ENCODE results near the gene ARMC8.
A peak's percentile ranks its signal among the peaks of the same experiment; 100 is the strongest.
"Not testable (repeated sequence)": the region's sequence is repeated elsewhere in the genome, so short reads cannot be mapped to it uniquely, and the experiment has no call there.

The ARMC8 gene, protein sequence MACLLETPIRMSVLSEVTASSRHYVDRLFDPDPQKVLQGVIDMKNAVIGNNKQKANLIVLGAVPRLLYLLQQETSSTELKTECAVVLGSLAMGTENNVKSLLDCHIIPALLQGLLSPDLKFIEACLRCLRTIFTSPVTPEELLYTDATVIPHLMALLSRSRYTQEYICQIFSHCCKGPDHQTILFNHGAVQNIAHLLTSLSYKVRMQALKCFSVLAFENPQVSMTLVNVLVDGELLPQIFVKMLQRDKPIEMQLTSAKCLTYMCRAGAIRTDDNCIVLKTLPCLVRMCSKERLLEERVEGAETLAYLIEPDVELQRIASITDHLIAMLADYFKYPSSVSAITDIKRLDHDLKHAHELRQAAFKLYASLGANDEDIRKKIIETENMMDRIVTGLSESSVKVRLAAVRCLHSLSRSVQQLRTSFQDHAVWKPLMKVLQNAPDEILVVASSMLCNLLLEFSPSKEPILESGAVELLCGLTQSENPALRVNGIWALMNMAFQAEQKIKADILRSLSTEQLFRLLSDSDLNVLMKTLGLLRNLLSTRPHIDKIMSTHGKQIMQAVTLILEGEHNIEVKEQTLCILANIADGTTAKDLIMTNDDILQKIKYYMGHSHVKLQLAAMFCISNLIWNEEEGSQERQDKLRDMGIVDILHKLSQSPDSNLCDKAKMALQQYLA

DNA sequence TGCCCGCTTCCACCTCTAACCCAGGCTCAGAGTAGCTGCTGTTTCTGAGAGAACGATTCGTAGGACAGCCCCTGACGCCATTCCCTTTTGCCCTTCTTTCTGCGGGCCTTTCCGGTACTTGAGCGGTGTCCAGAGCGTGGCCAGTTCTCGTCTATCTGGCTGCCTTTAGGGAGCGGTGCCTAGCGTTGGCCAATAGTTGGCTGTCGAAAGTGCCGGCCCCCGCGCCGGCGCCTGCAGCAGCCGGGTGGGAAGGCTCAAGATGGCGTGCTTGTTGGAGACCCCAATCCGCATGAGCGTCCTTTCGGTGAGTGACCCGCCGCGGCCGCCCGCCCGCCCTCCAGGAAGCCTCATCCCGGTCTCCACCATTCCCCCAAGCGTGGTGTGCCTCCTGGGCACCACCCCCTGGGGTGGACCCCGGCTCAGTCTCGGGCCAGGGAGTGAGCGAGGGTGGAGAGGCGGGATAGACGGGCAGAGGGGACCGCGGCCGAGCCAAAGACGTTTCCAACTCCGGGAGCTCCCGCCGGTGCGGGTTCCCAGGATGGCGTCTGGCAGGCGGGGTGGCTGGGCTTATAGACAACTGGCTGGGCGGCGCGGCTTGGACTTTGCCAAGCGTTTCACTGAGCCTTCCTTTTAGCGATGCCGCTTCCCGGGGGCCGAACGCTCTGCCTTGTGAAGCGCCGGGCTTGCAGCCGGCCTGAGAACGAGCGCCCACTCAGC, at the start of gene ARMC8:
Gene ARMC8, plus strand, starts transcription at position 6 of the 717 bp plus-strand sequence. Its CDS starts 254 bp downstream, at position 260.
- FAIRE-seq, result no peak
- DNase-seq (ENCODE audit: insufficient read length, low spot score), result peak; percentile 97

DNA sequence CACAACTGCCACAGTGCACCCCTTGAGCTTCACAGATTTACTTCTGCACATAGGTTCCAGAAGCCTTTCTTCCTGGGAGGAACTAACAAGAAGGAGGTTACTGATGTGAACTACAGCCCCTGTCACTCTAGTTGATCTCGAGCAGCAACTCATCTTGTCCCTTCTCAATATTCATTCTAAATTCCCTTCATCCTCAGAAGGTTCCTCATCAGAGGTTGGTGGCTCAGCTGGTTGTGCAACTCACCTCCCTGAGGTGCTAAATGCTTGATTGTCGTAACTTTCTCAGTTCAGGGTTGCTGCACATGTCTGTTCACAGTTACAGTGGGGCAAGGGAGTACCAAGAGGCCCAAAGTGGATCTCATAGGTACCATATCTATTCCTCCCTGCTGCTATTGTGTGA, 49.2 kb upstream of the ARMC8 start:
- FAIRE-seq, result no peak

DNA sequence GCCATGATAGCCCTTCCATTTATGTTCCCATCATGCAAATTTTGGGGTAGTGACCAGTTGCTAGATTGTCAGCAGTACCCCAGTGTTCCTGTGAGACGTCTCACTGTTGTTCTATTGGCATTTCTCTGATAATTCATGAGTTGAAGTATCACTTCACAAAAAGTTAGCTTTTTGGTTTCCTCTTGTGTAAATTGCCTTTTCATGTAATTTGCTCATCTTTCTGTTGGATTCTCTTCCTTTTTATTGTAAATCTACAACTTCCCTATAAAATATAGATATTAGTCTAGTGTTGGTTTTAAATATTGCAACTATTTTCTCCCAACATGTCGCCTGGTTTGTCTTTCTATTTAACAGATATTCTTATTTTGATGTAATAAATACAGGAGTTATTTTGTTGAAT, 47.4 kb upstream of the ARMC8 start:
- FAIRE-seq (no peak), DNase-seq (ENCODE audit: insufficient read length, low spot score) (no peak)

More for the DNA sequence above, 49.2 kb upstream of the ARMC8 start:
- DNase-seq (ENCODE audit: insufficient read length, low spot score), result no peak

DNA sequence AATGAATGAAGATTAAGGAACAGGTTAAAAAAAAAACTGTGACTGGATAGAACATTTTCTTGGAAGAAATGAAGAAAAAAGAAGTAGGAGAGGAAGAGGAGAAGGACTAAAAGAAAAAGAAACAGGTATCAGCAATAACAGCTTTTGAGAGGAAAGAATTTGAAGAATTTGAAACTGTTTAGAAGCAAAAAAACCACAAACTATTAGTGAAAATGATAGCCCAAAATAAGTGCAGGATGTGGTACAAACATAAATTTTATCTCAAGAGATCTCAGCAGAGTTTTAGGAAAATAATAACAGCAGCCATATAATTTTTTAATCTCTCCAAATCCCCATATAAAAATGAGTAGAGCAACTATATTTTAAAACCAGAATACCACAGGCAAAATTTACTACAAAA, 46.2 kb upstream of the ARMC8 start:
- FAIRE-seq, result no peak
- DNase-seq (ENCODE audit: insufficient read length, low spot score), result no peak

DNA sequence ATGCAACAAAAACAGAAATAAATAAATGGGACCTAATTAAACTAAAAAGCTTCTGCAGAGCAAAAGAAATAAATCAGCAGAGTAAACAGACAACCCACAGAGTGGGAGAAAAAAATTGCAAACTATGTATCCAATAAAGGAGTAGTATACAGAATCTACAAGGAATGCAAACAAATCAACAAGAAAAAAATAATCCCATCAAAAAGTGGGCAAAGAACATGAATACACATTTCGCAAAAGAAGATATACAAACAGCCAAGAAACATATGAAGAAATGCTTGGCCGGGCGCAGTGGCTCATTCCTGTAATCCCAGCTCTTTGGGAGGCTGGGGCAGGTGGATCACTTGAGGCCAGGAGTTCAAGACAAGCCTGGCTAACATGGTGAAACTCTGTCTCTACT, 44.9 kb upstream of the ARMC8 start:
- DNase-seq (ENCODE audit: insufficient read length, low spot score); FAIRE-seq: not testable (repeated sequence)

DNA sequence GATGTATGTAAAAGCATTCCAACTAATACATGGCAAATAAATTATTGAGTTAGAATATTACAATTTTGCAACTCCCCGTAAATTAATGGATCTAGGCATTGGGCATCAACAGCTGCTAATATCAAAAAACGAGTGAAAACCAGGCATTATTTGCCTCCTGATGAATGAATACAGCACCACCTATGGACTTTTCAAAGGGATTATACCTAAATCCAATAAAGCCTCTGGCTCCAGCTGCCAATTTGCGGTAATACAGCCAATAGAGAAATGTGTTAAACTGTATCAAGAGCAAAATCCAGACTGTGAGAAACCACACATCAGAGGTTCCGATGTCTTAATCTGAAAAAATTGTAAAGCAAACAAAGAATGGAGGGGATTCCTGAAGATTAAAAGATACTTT, 38.6 kb upstream of the ARMC8 start:
- no peak for FAIRE-seq
- DNase-seq (ENCODE audit: insufficient read length, low spot score), result no peak

DNA sequence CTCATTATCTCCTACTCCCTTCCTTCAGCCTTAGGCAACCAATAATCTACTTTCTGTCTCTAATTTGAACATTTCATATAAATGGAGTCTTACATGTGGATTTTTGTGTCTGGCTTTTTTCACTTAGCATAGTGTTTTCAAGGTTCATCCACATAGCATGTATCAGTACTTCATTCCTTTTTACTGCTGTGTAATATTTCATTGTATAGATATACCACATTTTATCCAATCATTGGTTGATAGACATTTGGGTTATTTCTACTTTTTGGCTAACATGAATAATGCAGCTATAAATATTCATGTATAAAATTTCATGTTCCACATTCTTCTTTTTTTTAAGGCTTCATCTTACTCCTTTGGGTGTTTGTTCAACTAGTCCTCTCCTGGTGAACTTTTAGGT, 32.6 kb upstream of the ARMC8 start:
- FAIRE-seq (no peak), DNase-seq (ENCODE audit: insufficient read length, low spot score) (no peak)

DNA sequence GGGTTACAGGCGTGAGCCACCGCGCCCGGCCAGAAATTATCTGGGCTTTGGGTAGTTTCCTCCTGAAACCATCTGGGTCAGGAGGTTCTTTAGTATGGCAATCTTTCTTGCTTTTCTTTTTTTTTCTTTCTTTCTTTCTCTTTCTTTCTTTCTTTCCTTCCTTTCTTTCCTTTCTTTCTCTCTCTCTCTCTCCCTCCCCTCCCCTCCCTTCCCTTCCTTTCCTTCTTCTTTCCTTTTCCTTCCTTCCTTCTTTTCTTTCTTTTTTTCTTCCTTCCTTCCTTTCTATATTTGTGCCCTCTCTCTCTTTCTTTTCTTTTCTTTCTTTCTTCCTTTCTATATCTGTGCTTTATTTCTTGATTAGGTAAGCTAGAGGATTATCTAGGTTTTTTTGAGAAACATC, 29.4 kb upstream of the ARMC8 start:
- DNase-seq (ENCODE audit: insufficient read length, low spot score) (no peak), FAIRE-seq (no peak)

DNA sequence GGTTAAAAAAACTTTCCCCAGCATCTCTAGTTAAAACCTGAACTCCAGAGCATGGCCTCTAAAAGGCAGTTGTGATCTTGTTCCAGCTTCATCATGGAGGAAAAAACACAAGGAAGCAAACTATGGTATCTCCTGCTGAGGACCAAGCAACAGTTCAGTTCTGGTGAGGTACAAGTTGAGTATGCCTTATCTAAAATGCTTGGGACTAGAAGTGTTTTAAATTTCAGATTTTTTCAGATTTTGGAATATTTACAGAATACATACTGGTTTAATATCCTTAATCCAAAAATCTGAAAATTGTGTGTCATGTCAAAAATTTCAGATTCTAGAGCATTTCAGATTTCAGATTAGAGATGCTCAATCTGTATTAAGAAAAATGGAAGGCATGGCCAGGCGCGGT, 22.0 kb upstream of the ARMC8 start:
- DNase-seq (ENCODE audit: insufficient read length, low spot score), result no peak
- FAIRE-seq, result no peak

DNA sequence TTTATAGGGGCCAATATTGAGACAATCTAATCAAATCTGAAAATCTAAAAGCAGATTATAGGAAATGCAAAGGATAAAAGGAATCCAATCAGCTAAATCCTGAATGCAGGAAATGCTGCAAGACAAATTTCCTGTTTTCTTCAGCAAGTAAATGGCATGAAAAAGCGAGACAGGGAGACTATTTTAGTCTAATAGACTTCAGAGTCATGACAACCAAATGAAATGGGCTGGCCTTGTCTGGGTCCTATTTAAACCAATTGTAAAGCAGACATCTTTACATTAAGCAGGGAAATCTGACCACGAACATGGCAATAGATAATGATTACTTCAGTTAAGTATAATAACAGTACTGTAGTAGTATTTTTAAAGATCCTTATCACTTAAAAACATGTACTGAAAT, 14.5 kb upstream of the ARMC8 start:
- DNase-seq (ENCODE audit: insufficient read length, low spot score) (no peak), FAIRE-seq (no peak)

DNA sequence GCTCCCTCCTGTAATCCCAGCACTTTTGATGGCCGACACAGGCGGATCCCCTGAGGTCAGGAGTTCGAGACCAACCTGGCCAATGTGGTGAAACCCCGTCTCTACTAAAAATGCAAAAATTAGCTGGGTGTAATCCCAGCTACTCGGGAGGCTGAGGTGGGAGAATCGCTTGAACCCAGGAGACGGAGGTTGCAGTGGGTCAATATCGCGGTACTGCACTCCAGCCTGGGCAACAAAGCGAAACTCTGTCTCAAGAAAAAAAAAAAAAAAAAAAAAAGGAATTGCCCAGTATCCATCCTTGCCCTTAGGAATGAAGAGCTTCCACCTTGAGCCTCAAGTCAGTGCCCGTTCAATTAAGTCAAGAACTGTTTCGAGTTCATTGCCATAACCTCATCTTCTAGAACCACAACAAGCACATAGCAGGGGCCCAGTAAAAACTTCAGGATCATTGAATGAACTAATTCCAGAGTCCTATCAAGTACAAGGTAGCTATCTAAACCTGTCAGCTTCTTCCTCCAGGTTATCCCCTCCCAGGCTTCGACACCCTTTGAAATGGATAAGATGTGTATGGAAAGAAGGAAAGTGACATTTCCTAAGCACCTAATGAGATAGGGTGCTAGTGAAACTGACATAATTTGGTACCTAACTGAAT, 13.2 kb upstream of the ARMC8 start:
- FAIRE-seq, result no peak

DNA sequence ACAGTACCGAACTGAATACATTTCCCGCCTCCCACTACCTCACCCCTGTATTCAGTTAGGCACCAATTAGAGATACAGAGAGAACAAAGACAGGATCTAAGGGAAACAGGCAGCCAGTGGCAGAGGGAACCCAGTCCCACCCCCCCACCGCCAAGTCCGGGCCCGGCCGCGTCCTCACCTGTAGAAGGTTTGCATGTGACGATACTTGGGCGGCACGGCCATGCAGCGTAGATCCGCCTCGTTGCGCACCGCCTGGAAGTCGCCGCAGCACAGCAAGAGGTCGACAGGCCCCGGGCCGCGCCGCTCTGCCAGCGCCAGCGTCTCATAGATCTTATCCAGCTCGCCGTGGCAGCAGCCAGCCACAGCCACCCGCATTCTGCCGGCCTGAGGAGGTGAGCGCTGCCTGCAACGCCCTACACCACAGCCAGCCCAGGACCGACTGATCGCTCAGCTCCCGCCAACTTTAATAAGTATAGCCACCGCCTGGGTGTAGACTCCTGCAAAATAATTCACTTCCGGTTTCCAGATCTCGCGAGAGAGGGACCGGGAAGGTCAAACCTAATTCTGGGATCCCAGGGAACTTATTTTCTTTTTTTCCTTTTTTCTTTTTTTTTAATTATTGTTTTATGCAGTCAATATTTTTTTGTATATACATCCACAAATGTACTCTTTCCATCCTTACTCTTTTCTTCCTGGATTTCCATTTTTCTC, 12.5 kb upstream of the ARMC8 start, which contains the start of gene DBR1:
Gene DBR1, minus strand, starts transcription at position 501 of the 711 bp plus-strand sequence. Its CDS starts 126 bp downstream, at position 375.
- FAIRE-seq (peak; percentile 38), DNase-seq (ENCODE audit: insufficient read length, low spot score) (peak; percentile 82)

More for the DNA sequence above, 13.2 kb upstream of the ARMC8 start:
- no peak for DNase-seq (ENCODE audit: insufficient read length, low spot score)

DNA sequence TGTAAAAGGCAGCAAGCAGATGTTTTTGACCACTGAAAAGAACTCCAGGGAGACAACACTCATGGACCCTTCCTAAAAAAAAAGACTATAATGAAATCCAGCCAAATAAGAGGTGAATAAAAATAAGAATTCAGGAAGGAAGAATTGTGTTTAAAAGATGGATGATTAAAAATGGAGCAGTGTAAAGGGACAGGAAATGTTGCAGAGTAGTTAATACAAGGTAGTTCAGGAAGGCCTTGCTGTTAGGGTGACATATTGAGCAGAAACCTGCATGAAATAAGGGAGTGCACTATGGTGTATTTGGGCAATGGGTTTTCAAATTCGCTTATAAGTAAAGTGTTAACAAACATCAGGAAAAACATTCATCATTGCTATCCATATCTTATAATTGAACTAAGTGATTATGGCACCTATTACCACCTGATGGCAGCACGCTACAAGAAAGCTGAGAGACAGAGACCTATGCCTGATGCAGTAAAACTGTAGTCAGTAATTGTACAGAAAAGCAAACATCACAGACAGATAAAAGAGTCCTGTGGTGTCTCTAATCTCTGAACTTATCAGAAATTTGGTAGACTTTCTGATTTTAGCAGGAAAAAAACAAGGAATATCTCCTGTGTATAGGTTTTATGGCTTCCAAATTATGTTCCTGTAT, 6.6 kb upstream of the ARMC8 start:
- DNase-seq (ENCODE audit: insufficient read length, low spot score) (peak; percentile 55), FAIRE-seq (peak; percentile 64)

DNA sequence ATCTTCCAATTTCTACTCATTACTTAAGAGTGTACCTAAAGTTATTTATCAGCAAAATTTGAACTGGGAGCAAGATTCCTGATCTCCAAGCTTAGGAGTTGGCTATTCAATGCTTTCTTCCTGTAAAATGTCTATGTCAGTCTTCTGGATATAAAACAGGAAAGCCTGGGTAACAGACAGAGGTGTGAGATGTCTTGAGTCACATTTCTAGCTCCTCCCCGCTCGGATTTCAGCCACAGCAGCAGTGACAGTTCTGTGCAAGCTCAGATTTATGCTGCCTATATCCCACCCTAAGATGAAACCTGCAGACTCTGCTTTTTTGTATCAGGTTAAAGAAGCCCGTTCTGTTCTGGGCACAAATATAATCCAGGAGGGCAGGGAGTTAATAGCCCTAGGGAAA, 2.1 kb upstream of the ARMC8 start:
- FAIRE-seq (no peak), DNase-seq (ENCODE audit: insufficient read length, low spot score) (peak; percentile 23)

DNA sequence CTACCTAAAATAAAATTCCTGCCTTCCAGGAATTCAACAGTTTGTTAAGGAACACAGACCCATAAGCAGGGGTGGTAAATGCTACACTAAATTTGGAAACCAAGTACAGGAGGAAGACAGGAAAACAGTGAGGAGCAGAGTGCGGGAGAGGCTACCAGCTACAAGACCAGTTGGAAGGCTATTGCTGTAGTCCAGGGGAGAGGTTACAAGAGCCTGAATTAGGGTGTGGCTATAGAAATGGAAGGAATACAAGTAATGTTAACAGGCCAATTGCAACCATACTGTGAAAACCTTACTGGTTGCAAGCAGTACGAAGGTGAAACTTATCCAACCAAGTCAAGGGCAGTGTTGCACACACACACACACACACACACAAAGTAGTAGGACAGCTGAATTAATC, 880 bp upstream of the ARMC8 start:
- FAIRE-seq (no peak), DNase-seq (ENCODE audit: insufficient read length, low spot score) (no peak)

DNA sequence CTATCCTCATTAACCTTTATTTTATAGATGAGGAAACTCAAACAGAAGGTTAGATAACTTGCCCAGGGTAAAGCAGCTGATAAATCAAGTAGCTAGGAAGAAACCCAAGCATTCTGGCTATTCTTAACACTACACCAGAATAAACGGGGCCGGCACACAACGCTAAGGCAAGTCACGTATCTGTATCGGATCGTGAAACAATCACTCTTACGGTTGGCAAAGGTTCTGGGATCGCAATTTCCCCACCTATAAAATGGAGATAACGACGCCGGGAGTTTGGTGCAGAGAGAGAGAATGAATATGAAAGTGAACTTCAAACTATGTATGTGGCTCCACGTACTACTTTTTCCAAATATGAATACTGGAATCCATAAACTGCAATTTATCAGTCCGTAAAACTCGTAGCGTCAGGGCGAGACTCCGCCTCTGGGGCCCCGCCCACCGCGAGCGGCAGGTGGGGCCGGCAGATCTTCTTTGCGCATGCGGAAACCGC, 252 bp upstream of the ARMC8 start:
- DNase-seq (ENCODE audit: insufficient read length, low spot score) (no peak), FAIRE-seq (peak; percentile 80)

DNA sequence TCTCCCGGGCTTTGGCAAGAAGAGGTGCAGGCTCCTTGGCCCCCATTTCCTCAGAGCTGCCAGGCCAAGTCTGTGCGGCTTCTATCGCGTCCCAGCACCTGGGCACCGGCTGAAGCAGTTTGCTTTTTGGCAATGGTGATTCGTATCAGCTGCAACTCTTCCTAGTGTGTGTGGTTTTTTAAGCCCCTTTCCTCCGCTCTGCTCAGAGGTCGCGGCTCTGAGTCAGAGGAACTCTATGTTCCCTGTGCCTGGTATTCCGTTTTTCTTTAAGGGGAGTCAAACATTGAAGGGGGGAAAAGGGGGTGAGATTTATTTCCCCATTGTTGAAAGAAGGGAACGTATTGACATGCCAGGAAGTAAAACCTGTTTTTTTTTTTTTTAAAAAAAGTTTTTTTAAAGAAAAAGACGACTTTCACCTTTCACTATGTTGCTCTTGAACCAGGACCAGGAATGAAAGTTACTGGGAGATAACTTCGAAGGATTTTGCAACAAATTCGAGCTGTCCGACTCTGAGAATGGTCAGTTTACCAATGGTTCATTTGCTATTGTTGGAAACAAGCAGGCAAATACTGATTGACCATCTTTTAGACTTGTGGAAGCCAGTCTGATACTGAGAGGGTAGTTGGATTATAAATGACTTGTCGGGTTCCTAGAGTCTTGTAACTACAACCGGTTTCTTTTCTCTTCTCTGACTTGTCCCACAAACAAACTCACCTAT, 1.1 kb downstream of the ARMC8 start:
- no peak for FAIRE-seq
- peak; percentile 33 for DNase-seq (ENCODE audit: insufficient read length, low spot score)

DNA sequence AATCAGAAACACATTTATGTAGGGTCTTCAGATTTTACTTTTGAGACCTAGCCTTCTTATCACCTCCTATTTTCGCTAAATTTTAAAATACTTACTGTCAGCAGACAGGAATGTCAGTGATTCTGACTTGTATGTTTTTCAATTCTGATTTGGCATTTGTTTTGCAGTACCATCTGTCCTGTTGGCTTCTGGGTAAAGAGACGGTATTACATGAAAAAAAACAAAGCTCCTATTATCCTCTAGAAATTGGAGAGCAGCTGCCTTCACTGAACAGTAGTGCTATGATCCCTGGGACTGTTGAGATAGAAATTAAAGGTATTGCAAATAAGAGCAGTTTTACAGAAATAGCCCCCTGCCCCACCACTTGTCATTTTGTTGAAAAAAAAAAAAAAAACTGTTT, 8.4 kb downstream of the ARMC8 start:
- DNase-seq (ENCODE audit: insufficient read length, low spot score) (no peak), FAIRE-seq (no peak)

DNA sequence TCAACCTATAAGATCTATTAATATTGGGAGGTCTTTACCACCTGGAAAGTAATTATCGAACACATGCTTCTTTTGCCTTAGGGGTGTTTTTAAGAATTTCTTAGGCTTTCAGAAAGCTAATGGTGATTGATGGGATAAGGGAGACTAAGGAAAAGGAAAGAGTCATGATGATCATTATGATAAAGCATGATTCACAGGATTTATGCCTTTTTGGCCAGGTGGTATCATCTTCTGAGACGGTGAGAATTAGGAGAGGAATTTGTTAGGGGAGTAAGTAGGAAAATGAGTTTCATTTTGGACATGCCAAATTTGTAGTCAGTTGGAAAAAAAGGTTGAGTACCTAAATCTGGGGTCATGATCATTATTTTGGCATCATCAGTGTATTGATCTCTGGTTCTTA, 8.9 kb downstream of the ARMC8 start:
- FAIRE-seq (no peak), DNase-seq (ENCODE audit: insufficient read length, low spot score) (no peak)
